Activated CD8-positive, alpha-beta memory T cell treated with anti-CD3 and anti-CD28 coated beads, Interleukin-2, amount 50 U/mL, for 4 hours (primary cell): ENCODE results near the gene GLIPR2.

Experiments
- DNase-seq: peaks from one replicate; pipeline ENCODE4 v3.0.0-alpha.2; 2020

Gene GLIPR2

DNA sequence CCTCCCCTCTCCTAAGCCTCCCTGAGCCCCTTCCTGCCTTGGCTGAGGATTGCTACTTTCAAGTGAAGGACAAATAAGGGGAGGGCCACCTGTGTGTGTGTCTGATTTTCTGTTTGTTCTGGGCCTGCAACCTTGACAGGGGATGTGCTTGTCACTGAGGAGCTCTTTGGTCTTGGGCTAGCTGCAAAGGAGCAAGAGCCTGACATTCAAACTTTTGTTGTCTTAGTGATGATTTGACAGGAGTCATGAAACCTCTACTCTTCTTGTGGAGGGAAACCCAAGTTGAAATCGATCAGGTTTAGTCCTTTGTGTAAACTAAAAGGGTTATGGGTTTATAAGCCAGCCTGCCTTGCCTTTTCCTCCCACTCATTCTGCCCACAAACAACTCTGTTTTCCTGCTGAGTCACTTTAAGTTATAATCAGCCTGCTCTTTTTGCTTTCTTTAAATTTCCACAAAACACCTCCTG lies 71.0 kb downstream of the GLIPR2 start:
- DNase-seq = no peak

DNA sequence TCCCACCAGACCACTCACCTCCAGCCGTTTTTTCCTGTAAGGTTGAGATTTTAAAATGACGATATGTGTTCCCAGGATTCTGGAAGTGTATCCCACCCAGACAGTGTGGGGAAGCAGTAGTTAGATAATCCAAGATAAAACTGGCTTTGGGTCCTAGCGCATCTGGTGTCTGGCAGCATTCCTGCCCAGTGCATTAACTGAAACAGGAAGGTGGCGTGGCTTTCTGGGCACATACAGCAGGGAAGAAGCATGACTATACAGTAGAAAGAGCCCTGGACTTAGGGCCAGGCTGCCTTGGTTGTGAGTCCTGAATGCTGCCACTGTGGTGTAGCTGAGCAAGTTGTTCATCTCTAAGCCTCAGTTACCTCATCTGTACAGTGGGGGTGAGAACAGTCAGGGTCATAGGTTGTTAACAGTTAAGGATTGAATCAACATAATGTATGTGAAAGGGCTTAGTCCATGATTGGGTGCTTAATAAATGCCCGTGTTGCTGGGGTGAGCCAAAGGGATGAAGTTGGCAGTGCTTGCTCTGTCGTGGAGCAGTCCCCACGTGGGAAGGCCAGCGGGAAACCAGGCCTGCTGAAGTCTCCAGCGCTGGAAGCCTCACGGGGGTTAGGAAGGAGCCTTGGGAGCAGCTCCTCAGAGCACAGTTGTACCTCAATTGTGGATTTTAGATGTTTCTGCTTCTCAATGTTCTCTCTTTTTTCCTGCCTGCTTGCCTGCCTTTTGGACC lies 72.2 kb downstream of the GLIPR2 start:
- DNase-seq = no peak

GRCh38 chr9:36210722-36211121 lies 74.2 kb downstream of the GLIPR2 start:
- no peak for DNase-seq

GRCh38 chr9:36211510-36211909 lies 75.0 kb downstream of the GLIPR2 start:
- no peak for DNase-seq

DNA sequence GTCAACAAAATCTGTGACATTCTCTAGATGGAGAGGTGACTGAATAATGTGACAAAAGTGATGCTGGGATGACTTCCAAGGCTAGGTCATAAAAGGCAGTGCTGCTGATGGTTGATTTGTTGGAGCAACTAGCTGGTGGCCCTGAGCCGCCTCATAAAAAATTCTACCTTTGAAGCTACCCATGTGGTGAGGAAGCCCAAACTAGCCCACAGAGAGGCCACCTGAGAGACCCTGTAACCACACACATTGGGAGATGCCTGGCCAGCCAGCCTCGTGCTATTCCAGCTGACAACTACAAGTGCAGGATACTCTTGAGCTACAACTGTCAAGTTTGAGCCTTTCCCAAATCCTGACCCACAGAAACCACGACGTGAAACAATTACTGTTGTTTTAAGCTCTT lies 76.9 kb downstream of the GLIPR2 start:
- no peak for DNase-seq
